GM18951 (cell line): ENCODE measurements around the gene LRRC45.
A peak's percentile ranks its signal among the peaks of the same experiment; 100 is the strongest.
"Not testable (repeated sequence)": the region's sequence is repeated elsewhere in the genome, so short reads cannot be mapped to it uniquely, and the experiment has no call there.

Experiments used
- POLR2A ChIP-seq: IDR thresholded peaks from 4 replicates; pipeline ENCODE4 v1.6.1; 2011; ENCODE audit warnings: mild to moderate bottlenecking; ENCODE audit not compliant: insufficient read length, insufficient read depth; ENCODE audit errors: extremely low read depth
- in situ Hi-C: fragments of 300-500 bp; cut with MboI; formaldehyde crosslinking; loops from one replicate; pipeline ENCODE4 v1.12.0; 2022; ENCODE audit warnings: low sequenced_read_pairs, mixed read lengths, inconsistent platforms; ENCODE audit not compliant: unreplicated experiment

The LRRC45 gene

DNA sequence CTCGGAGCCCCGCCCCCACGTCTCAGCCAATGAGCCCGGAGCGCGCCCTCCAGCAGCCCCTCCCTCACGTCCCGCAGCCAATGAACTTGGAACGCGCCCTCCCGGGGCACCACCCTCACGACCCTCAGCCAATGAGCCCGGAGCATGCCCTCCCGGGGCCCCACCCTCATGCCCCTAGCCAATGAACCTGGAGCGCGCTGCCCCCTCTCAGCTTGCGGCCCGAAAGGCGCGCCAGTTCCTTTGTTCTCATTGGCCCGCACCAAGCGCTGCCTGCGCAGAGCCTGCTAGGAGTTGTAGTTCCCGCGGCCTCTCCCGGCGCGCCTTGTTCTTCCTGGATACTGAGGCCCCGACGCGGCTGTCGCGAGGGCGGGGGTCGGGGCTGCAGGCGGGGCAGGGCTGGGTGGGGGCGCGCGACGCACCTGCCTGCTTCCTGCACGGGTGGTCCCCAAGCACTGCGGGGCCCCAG is at the start of gene LRRC45:
TSS of gene LRRC45 (plus strand) at position 325 of the 466 bp plus-strand sequence. CDS start 339 bp downstream, outside the sequence.
- in situ Hi-C loops: no loop called here
- TF ChIP-seq POLR2A: no peak

DNA sequence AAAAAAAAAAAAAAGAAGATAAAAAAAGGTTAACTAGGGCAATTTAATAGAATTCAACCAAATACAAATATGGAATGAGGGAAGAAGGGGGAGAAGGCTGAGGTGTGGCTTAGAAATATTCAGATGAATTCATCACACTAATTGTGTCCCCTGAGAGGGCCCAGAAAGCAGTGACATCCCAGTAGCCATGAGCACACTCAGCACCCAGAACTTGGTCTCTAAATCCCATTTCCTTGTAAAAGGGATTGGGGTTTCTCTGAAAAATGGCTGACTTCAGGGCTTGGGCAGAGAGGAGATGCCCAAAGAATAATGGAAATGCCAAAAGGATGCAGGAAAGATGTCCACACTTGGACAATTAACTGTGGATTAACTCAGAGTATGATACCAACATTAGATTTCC is 49.7 kb upstream of the LRRC45 start:
- TF ChIP-seq POLR2A: no peak
- in situ Hi-C loops: no loop called here

DNA sequence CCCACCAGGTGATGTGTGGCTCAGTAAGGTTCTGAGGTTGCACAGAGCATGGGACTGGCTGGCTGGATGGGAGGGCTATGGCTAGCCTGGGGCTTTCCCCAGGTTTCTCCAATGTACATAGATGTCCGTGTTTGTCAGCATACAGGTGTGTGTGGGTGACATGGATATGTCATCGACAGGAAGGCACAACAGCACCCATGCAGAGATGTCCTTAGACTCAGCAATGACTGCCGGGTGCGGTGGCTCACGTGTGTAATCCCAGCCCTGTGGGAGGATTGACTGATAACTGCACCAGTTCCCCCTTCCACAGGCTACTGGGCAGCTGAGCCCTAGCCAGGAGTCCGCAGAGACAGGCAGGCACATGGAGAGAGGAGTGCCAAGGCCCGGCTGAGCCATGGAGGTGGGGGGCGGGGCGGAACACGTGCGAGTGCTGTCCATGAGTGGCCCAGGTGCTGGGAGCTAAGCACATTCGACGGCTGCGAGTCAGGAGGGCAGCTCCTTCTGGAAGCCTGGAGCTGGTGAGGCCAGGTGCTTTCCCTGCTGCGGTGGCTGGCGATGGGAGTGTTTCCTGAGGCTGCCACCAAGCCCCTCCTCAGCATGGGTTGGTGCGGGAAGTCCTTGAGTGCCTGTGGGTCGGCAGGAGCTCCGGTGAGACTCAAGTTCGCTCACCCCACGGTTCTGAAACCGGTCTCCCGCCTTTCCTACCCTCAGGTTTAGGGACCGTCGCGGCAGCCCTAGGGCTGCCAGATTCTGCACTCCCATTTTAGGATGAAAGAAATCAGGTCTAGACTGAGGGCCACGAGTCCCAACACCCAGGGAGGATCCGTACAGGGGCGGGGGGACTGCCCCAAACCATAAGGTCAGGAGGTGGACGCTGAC is 46.5 kb upstream of the LRRC45 start:
- in situ Hi-C loops: no loop called here
- no peak for TF ChIP-seq POLR2A

DNA sequence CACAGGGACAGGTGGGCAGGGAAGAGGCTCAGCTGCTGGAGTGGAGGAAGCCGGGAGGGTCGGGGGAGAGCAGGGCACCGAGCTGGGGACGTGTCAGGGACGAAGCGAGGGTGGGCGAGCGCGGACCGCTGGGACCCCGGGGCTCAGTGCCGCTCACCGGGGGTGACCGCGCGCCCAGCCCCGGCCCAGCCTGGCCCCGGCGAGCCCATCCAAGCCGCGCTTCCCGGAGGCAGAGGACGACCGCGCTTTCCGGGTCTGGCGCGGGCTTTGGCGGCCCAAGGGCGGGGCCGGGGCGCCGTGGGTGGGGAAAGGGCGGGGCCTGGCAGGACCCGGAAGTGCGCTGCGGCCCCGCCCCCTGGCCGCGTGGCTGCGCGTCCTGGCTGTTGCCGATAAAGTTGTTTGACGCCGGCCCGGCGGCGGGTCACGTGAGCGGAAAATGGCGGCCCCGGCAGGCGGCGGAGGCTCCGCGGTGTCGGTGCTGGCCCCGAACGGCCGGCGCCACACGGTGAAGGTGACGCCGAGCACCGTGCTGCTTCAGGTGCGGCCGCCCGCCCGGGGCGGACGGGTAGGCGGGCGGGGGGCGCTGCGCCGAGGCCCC is 45.8 kb upstream of the LRRC45 start, which contains the start of gene ASPSCR1:
TSS of gene ASPSCR1 (plus strand) at position 419 of the 598 bp plus-strand sequence. CDS start at position 437, 18 bp downstream.
- peak; percentile 97 for TF ChIP-seq POLR2A
- in situ Hi-C loops: no loop called here

DNA sequence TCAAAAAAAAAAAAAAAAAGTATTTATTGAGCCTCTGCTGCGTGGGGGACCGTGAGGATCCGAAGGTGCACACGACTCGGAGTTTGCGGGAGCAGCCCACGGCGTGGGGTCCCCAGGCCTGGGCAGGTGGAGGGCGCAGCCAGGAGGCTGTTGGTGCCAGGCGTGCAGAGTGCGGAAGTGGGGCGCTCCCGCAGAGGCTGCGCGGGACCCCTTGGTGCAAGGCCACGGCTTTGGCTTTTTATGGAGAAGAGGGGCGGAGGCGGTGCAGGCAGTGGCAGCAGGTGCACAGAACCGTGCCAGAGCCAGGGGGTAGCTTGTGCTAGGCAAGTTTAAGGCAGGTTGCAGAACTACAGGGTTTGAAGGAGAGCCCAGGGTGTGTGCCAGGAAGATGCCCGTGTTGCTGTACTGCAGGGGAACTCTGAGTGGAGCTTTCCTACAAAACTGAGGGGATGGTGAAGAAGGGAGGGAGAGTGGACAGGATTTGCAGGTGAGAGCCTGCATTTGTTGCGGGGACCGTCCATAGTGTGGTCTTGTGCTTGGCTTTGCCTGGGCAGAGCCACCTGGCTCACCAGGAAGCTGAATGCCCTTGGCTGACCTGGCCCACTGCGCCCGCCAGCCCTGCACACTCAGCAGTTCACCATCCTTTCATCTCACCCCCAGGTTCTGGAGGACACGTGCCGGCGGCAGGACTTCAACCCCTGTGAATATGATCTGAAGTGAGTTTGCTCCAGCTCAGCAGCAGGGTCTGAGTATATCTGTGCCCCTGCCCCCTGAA is 44.4 kb upstream of the LRRC45 start:
- in situ Hi-C loops: no loop called here
- TF ChIP-seq POLR2A: no peak

DNA sequence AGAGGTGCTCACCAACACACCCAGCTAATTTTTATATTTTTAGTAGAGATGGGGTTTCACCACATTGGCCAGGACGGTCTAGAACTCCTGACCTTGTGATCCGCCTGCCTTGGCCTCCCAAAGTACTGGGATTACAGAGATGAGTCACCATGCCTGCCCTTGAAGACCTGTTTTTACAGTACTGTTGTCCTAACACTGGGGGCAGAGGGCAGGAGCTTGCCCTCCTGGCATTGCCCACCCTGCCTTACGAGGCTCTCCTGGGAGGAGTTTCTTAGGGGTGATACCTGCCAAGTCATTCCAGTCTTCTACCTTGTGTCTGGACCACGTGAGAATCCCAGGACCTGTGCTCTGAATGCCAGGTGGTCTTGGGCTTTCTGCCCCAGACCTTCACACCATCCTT is 43.0 kb upstream of the LRRC45 start:
- in situ Hi-C loops: no loop called here
- TF ChIP-seq POLR2A: no peak

DNA sequence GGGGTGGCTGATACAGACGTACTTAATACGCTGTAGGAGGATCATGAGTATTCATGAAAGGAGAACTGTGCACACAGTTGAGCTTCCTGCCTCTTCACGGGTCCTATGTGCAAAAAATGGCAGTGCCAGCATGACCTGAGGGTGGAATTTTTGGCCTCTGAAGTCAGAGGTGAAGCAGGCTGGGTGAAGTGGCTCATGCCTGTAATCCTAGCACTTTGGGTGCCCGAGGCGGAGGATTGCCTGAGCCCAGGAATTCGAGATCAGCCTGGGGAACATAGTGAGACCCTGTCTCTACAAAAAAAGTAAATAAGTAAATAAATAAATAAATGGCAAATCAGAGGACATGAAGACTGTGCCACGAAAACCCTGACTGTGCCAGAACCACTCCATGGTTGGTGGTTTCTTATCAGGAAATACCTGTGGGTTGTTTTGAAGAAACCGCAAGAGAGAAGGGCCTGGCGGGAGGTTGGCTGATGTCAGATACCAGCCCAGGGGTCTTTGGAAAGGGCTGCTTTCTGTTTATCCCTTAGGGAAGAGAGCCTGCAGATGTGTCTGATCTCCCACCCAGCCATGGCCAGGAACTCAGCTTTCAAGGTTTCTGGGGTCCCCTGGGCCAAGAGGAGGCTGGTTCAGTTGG is 42.3 kb upstream of the LRRC45 start:
- no peak for TF ChIP-seq POLR2A
- in situ Hi-C loops: no loop called here

DNA sequence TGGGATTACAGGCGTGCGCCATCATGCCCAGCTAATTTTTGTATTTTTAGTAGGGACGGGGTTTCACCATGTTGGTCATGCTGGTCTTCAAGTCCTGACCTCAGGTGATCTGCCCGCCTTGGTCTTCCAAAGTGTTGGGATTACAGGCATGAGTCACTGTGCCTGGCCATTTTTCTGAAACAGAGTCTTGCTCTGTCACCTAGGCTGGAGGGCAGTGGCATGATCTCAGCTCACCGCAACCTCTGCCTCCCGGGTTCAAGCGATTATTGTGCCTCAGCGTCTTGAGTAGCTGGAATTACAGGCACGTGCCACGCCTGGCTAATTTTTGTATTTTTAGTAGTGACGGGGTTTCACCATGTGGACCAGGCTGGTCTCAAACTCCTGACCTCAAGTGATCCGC is 41.6 kb upstream of the LRRC45 start:
- in situ Hi-C loops: not testable (repeated sequence)

DNA sequence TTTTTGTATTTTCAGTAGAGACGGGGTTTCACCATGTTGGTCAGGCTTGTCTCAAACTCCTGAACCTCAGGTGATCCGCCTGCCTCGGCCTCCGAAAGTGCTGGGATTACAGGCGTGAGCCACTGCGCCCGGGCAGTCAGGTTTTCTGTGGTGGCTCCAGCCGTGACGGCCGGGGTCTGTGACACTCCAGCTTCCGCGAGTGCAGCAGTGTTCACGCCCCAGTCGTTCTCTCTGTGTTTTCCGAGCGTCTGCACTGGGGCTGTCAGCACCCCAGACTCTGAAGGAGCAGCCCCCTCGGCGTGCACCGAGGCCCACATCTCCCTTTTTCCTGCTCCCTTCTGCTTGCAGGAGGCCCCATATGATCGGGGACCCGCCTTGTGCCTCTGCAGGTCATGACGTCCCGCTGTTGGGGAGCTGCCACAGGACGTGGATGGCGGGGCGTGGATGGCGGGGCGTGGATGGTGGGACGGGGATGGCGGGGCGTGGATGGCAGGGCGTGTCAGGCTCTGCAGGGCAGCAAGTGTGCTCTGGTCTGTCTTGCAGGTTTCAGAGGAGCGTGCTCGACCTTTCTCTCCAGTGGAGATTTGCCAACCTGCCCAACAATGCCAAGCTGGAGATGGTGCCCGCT is 40.0 kb upstream of the LRRC45 start:
- in situ Hi-C loops: no loop called here
- TF ChIP-seq POLR2A: no peak

DNA sequence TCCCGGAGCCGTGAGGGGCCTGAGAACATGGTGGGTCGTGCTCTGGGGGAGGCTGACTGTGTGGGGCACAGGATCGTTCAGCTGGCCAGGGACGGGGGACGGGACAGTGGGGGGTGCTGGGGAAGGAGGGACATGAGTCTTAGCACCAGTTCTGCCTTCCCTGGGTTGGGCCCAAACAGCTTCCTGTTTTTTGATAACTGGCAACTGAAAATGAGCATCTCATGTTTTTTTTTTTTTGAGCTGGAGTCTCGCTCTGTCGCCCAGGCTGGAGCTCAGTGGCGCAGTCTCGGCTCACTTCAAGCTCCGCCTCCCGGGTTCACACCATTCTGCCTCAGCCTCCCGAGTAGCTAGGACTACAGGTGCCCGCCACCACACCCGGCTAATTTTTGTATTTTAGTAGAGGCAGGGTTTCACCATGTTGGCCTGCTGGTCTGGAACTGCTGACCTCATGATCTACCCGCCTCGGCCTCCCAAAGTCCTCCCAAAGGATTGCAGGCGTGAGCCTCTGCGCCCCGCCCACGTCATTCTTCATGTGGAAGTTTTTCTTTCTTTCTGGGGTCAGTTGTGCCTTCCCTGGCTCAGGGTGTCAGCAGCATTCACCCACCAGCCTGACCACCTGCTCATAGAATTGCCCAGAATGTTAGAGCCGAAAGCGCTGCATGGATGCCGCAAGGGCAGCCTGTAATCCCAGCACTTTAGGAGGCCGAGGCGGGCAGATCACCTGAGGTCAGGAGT is 39.3 kb upstream of the LRRC45 start:
- TF ChIP-seq POLR2A: no peak
- in situ Hi-C loops: no loop called here

DNA sequence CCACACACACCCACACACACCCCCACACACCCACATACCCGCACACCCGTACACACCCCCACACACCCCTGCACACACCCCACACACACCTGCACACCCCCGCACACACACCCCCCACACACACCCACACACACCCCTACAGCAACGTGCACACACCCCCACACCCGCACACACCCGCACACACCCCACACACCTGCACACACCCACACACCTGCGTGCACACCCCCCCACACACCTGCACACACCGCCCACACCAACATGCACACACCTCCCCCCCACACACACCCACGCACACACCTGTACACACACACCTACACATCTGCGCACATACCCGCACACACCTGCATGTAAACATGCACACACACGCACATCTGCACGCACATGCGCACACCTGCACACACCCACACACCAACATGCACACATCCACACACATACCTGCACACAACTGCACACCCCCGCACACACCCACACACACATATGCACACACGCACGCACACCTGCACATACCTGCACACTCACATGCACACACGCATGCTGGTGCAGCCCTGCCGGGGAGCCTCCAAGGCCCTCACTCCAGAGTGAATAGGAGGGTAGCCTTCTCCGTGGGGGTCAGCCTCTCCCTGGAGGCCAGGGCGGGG is 38.2 kb upstream of the LRRC45 start:
- no peak for TF ChIP-seq POLR2A
- in situ Hi-C loops: no loop called here
